Measurements from ENCODE around the gene NCK2. TPM values are rescaled to one million over a fixed set of nuclear protein-coding genes. Genes with fewer than 3 reads are reported as not detected.
"Not testable (repeated sequence)": the region's sequence is repeated elsewhere in the genome, so short reads cannot be mapped to it uniquely, and the experiment has no call there.

NCK2 gene
- polyA plus RNA-seq, 1 experiment, result 20.5 TPM

- ChIA-PET CTCF (no interaction called here), POLR2A (no interaction called here)
- Histone ChIP-seq H3K27ac (ENCODE audit: low read depth, low read length) (no peak overlapping the region), H3K9me3 (ENCODE audit: control insufficient read depth, insufficient read depth, low read length) (no peaks in the 10 kb centered on the region), H3K4me3 (ENCODE audit: low read depth, low read length) (no peak overlapping the region), H3K27me3 (ENCODE audit: control insufficient read depth, insufficient read depth, low read length) (no peaks in the 10 kb centered on the region)
- no peak for DNase-seq (ENCODE audit: low read depth, low spot score)
- TF ChIP-seq CTCF (IDR thresholded peaks at IDR 0.05; ENCODE audit: low read depth, low read length), result no peak
These were observed 25.4 kb downstream of the NCK2 start for GRCh38 chr2:105770149-105770548.

- H3K9me3 ChIP-seq (ENCODE audit: control insufficient read depth, insufficient read depth, low read length); H3K27me3 ChIP-seq (ENCODE audit: control insufficient read depth, insufficient read depth, low read length); POLR2A ChIA-PET; CTCF ChIA-PET; DNase-seq (ENCODE audit: low read depth, low spot score); H3K27ac ChIP-seq (ENCODE audit: low read depth, low read length); H3K4me3 ChIP-seq (ENCODE audit: low read depth, low read length): not testable (repeated sequence)
These were observed 26.6 kb downstream of the NCK2 start for GRCh38 chr2:105771291-105771690.

GRCh38 chr2:105771836-105772235 is 27.1 kb downstream of the NCK2 start:
- CTCF ChIA-PET, result interaction anchor here (0.5 kb wide), 1 partner anchor 1083 kb away, joined by 3 read pairs; no protein-coding TSS in a partner anchor

GRCh38 chr2:105772362-105772761 is 27.6 kb downstream of the NCK2 start:
- Histone ChIP-seq H3K27ac (ENCODE audit: low read depth, low read length) (no peak overlapping the region), H3K9me3 (ENCODE audit: control insufficient read depth, insufficient read depth, low read length) (no peaks in the 10 kb centered on the region), H3K27me3 (ENCODE audit: control insufficient read depth, insufficient read depth, low read length) (no peaks in the 10 kb centered on the region), H3K4me3 (ENCODE audit: low read depth, low read length) (no peak overlapping the region)
- no peak for DNase-seq (ENCODE audit: low read depth, low spot score)
- ChIA-PET CTCF (interaction anchor here (0.5 kb wide), 1 partner anchor 1082 kb away, joined by 3 read pairs; no protein-coding TSS in a partner anchor), POLR2A (interaction anchor here (0.7 kb wide), 1 partner anchor 11 kb away, joined by 4 read pairs; no protein-coding TSS in a partner anchor)
- TF ChIP-seq CTCF (IDR thresholded peaks at IDR 0.05; ENCODE audit: low read depth, low read length), result no peak

More at GRCh38 chr2:105771836-105772235, 27.1 kb downstream of the NCK2 start:
- POLR2A ChIA-PET, result no interaction called here
- H3K4me3 ChIP-seq (ENCODE audit: low read depth, low read length), result no peak overlapping the region
- H3K27me3 ChIP-seq (ENCODE audit: control insufficient read depth, insufficient read depth, low read length), result no peaks in the 10 kb centered on the region
- no peak overlapping the region for H3K27ac ChIP-seq (ENCODE audit: low read depth, low read length)
- DNase-seq (ENCODE audit: low read depth, low spot score), result no peak
- no peak for TF ChIP-seq CTCF (IDR thresholded peaks at IDR 0.05; ENCODE audit: low read depth, low read length)
- H3K9me3 ChIP-seq (ENCODE audit: control insufficient read depth, insufficient read depth, low read length), result no peaks in the 10 kb centered on the region

- ChIA-PET CTCF (no interaction called here), POLR2A (no interaction called here)
- no peak for TF ChIP-seq CTCF (IDR thresholded peaks at IDR 0.05; ENCODE audit: low read depth, low read length)
- DNase-seq (ENCODE audit: low read depth, low spot score), result no peak
- Histone ChIP-seq H3K9me3 (ENCODE audit: control insufficient read depth, insufficient read depth, low read length) (no peaks in the 10 kb centered on the region), H3K4me3 (ENCODE audit: low read depth, low read length) (no peak overlapping the region), H3K27me3 (ENCODE audit: control insufficient read depth, insufficient read depth, low read length) (no peaks in the 10 kb centered on the region), H3K27ac (ENCODE audit: low read depth, low read length) (no peak overlapping the region)
These were observed 28.9 kb downstream of the NCK2 start for GRCh38 chr2:105773568-105773967.
